ENCODE measurements around the gene KCNMA1.

The KCNMA1 gene

DNA sequence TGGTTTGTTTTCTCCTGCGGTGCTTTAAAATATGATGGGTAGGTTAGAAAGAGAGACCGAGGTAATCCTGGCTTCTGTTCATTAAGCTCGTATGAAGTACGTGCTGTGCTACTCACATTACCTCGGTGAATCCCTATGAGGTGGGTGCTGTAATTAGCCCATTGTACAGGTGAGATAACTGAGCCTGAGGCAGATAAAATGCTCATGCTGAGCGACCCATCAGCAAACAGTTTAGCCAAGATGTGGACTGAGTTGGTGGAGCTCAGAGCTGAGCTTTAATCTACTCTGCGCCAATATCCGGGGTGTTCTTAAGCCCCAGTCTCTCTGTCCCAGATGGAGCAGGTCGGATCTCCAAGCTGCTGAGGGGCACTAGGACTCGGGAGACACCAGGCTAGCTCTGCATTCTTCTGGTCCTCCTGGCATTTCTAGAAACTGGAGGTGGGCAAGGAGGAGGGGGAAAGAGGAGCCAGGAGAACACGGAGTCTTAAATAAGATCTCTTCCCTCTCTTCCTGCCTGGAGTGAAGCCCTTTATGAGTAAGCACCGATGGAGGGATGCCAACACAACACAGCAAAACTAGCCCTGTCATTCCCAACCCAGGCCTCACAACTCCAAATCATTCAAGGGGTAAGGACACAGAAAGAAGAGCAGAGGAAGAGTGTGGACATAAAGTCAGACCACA, 458.5 kb downstream of the KCNMA1 start:
- TF ChIP-seq, protein P1, sequence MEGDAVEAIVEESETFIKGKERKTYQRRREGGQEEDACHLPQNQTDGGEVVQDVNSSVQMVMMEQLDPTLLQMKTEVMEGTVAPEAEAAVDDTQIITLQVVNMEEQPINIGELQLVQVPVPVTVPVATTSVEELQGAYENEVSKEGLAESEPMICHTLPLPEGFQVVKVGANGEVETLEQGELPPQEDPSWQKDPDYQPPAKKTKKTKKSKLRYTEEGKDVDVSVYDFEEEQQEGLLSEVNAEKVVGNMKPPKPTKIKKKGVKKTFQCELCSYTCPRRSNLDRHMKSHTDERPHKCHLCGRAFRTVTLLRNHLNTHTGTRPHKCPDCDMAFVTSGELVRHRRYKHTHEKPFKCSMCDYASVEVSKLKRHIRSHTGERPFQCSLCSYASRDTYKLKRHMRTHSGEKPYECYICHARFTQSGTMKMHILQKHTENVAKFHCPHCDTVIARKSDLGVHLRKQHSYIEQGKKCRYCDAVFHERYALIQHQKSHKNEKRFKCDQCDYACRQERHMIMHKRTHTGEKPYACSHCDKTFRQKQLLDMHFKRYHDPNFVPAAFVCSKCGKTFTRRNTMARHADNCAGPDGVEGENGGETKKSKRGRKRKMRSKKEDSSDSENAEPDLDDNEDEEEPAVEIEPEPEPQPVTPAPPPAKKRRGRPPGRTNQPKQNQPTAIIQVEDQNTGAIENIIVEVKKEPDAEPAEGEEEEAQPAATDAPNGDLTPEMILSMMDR (IDR thresholded peaks at IDR 0.05; ENCODE audit: control insufficient read depth, insufficient read depth, low read depth, low read length, missing control alignments): no peak
- H3K4me3 ChIP-seq (ENCODE audit: control insufficient read depth, low read depth, low read length): no peak overlapping the region
- DNase-seq (ENCODE audit: low read depth): peak; percentile 75

DNA sequence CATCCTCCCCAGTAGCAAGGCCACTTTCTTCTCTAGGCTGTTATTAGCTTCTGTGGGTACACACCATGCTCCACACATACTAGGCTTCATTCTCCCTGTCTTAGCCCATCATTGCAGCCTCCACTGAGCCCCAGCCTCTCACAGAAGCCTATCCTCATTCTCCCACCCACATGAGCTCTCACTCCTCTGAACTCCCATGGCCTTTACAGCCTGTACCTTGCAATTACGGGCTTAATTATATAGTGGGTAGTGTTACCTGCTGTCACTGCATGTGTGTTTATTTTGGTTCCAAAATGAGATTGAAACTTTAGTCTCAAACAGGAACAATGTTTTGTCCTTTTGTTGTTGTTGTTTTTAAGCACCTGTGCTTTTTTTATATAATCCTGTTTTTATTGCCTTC, 460.0 kb downstream of the KCNMA1 start:
- DNase-seq (ENCODE audit: low read depth): no peak
- TF ChIP-seq, protein P1 (IDR thresholded peaks at IDR 0.05; ENCODE audit: control insufficient read depth, insufficient read depth, low read depth, low read length, missing control alignments): no peak
- no peak overlapping the region for H3K4me3 ChIP-seq (ENCODE audit: control insufficient read depth, low read depth, low read length)

DNA sequence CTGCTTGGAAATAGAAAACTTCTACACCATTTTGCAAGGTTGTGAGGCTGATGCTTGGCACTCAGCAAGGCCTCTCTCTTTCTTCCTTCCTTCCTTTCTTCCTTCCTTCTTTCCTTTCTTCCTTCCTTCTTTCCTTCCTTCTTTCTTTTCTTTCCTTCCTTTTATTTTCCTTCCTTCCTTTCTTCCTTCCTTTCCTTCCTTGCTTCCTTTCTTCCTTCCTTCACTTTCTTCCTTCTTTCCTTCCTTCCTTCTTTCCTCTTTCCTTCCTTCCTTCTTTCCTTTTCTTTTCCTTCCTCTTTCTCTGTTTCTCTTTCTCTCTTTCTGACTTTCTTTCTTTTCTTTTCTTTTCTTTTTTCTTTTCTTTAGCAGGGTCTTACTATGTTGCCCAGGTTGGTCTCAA, 460.4 kb downstream of the KCNMA1 start:
- H3K4me3 ChIP-seq (ENCODE audit: control insufficient read depth, low read depth, low read length): no peak overlapping the region
- TF ChIP-seq, protein P1 (IDR thresholded peaks at IDR 0.05; ENCODE audit: control insufficient read depth, insufficient read depth, low read depth, low read length, missing control alignments): no peak
- no peak for DNase-seq (ENCODE audit: low read depth)

DNA sequence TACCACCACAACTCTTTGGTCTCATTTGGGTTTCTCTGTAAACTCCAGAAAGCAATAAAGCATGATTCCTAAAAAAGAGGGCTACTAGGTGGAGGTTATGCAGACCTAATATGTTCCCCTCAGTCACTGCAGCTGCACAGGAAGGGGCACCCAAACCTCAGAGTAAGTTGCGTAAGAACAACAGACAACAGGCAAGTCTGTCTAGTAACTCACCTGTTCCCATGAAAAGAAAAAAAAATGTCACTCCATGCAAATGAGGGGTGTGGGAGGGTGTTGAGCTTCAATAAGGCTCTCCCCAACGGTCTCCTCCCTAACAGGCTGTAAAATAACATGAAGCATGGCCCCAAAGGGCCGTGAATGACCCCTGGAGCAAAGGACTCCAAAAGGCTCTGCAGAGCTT, 461.4 kb downstream of the KCNMA1 start:
- no peak overlapping the region for H3K4me3 ChIP-seq (ENCODE audit: control insufficient read depth, low read depth, low read length)
- TF ChIP-seq, protein P1 (IDR thresholded peaks at IDR 0.05; ENCODE audit: control insufficient read depth, insufficient read depth, low read depth, low read length, missing control alignments): no peak
- DNase-seq (ENCODE audit: low read depth): no peak

DNA sequence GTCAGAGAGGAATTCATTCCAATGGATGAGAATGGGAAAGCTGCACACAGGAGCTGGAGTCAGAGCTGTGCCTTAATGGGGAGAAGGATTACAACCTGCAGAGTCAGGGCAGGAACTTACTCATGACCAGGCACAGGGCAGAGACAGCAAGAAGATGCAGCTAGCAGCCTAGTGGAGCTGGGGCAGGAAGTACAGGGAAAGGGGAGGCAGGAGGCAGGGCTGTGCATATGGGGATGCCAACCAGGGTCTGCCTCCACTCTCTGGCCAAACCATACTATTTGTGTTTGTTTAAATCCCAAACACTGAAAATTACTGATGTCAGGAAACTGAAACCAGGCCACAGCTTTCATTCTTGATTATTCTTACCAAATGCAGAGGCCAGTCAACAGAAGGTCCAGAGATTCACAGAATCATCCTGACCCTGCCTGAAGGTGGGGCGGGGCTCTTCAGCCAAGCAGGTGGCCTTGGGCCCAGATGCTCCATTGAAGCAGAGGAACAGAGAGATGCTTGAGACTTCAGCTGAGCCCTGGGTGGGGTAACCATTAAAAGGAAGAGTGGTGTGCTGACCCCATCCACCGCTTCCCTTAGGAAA, 461.9 kb downstream of the KCNMA1 start:
- TF ChIP-seq, protein P1 (IDR thresholded peaks at IDR 0.05; ENCODE audit: control insufficient read depth, insufficient read depth, low read depth, low read length, missing control alignments): no peak
- no peak for DNase-seq (ENCODE audit: low read depth)
- no peak overlapping the region for H3K4me3 ChIP-seq (ENCODE audit: control insufficient read depth, low read depth, low read length)

DNA sequence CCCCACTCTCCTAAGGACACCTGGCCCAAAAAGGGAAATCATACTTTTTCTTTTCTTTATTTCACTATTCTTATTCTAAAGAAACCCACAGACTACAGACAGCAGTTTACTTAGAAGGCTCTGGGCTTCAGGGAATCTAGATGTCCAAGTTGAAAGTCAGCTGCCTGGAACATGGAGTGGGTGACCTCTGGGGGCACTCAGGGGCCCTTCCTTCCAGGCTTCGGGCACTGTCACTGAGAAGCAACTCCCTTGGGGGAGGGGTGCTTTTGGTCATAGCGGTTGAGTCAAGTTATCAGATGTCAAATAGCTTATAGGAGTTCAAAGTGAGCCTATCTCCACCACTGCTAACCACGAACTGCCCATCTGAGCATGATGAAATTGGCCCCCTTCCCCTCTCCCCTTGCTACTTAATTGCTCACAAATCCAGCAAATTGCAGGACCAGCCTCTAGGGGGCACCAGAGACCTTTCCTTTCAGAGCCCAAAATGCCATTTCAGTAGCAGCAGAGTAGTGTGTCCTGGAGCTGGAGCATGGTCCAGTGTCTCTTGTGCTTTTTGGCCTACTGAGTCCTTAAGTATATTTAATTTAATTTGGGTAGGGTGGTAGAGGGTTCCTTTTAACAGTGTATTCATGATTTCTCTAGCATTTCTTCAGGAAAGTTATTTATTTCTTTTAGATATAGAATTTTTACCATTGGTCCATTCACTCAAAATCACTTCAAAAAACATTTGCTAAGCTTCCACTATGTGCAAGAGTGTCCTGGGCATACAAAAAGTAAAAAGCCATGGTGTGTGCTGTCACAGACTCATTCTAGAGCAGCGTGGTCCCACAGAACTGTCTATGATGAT, 463.8 kb downstream of the KCNMA1 start:
- no peak for DNase-seq (ENCODE audit: low read depth)
- no peak overlapping the region for H3K4me3 ChIP-seq (ENCODE audit: control insufficient read depth, low read depth, low read length)
- TF ChIP-seq, protein P1 (IDR thresholded peaks at IDR 0.05; ENCODE audit: control insufficient read depth, insufficient read depth, low read depth, low read length, missing control alignments): peak; percentile 91
